HUES48 (cell line): ENCODE results near the gene ACO1.

ENCODE experiments used
- H3K27ac ChIP-seq: one replicate; pipeline ENCODE4 v1.7.0; 2013; ENCODE audit warnings: low read depth, low read length, inconsistent platforms
- H3K27me3 ChIP-seq: 2 replicates; pipeline ENCODE4 v1.6.1; 2013; ENCODE audit warnings: mild to moderate bottlenecking, low read length; ENCODE audit not compliant: control insufficient read depth, insufficient read depth
- H3K36me3 ChIP-seq: 2 replicates; pipeline ENCODE4 v1.6.1; 2013; ENCODE audit warnings: low read length; ENCODE audit not compliant: control insufficient read depth, insufficient read depth
- H3K4me1 ChIP-seq: 2 replicates; pipeline ENCODE4 v1.6.1; 2013; ENCODE audit warnings: mild to moderate bottlenecking, low read length; ENCODE audit not compliant: control insufficient read depth, insufficient read depth
- H3K4me3 ChIP-seq: 2 replicates; pipeline ENCODE4 v1.5.1; 2013; ENCODE audit warnings: mild to moderate bottlenecking, low read depth, low read length
- H3K9ac ChIP-seq: 2 replicates; pipeline ENCODE4 v1.6.1; 2013; ENCODE audit warnings: mild to moderate bottlenecking, low read depth, low read length, moderate library complexity
- H3K9me3 ChIP-seq: 2 replicates; pipeline ENCODE4 v1.6.1; 2013; ENCODE audit warnings: low read length; ENCODE audit not compliant: control insufficient read depth, insufficient read depth

The ACO1 gene

DNA sequence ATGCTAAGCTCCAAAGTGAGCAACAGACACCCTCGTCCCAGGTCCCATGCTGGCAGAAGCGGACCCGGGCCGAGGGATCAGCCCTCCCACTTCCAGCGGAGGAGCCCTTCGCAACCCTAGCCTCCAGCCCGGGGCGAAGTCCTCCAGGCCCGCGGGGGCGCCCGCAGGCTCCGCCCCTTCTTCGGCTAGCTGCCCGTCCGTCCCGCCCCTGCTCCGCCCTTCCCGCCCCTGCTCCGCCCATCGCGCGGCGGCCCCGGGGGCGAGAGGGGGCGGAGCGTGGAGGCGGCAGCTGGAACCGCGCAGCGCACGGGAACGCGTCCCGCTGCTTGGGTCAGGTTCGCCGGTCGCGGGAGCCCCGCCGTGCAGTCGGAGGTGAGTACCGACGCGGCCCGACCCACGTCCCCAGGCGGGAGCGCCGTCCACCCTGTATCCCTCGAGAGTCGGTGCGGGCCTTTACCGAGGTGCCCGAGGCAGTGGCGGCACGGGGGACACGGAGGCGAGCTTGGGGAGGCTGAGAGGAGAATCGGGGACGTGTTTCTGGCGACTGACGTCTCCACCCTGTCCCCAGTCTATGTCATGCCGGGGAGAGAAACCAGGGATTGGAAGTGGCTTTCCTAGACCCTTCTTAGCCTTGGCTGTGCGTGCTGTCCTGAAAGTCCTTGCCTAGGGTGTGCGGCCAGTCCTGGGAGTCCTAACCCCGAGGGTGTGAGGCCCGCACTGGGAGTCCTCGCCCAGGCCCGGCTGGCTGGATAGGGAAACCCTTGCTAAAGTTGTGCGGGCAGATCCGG is at the start of gene ACO1:
Gene ACO1 (plus strand): TSS at position 280 of the 788 bp plus-strand sequence. CDS start 20,864 bp downstream, outside the sequence.
- Histone ChIP-seq H3K27ac (peak within 1 kb of the TSS; percentile 37), H3K9ac (peak within 1 kb of the TSS; percentile 38; the same call in 1 of the 2 replicates), H3K36me3 (no peaks in the 10 kb centered on the region)

DNA sequence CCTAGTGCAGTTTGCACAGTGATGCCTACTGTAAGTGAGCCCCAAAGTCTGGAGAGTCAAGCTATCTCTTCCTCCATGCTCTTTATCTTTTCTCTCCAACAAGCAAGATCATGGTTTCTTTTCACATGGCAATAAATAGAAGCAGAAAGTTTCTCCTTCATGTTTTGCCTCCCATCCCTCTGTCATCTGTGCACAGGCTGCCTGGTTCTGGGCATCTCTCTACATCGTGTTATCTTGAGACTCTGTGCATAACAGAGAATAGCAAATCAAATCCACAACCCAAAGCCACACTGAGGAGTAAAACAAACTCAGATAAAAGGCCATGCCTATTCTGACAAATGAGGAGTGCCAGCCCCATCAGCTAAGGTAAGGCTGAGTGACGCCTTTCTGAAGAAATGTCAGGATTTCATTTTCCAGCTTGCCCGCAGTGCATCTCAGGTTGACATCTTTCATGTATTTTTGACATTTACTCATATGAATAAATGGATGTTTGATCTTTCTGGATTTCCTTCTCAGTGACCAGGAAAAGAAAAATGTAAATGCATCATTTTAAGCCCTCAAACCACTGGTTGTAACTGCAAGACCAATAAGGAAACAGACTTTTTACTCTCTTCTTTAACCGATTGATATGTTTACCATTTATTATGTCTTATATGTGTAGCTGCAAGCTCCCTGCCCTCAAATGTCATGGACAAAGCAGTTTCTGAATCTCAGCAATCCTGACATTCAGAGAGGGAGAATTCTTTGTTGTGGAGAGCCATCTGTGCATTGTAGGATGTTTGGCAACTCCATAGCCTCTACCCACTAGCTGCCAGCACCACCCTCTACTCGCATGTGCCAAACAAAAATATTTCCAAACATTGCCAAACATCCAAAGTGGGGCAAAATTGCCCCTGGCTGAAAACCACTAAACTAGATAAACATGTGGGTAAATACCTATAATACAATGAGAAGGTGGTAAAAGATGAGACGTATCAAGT is 49.2 kb upstream of the ACO1 start:
- no peaks in the 10 kb centered on the region for H3K27me3 ChIP-seq
- 0 out of 2 replicates have a peak, but pooled peaks cover 9% of the 10 kb centered on the region for H3K4me1 ChIP-seq
- no peak overlapping the region for H3K27ac ChIP-seq

More for the DNA sequence above, at the start of gene ACO1:
- Histone ChIP-seq H3K27me3 (peaks cover 20% of the 10 kb centered on the region), H3K4me1 (peaks cover 12% of the 10 kb centered on the region; the same call in 1 of the 2 replicates), H3K4me3 (peak within 1 kb of the TSS; percentile 94), H3K9me3 (no peaks in the 10 kb centered on the region)

DNA sequence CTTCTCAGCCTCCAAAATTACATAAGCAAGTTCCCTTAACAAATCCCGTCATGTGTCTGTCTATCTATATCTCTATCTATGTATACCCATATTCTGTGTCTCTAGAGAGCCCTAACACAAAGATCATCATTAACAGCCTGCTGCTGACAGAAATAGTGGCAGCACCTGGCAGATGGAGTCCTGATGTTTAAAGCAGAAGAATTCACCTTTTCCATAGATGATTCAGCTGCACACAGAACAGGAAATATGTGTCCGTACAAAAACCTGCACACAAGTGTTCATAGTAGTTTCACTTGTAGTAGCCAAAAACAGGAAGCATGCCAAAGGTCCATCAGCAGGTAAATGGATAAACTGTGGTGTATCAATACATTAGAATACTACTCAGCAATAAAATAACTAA is 45.0 kb upstream of the ACO1 start:
- Histone ChIP-seq H3K27me3 (no peaks in the 10 kb centered on the region), H3K4me1 (peaks cover 22% of the 10 kb centered on the region), H3K9ac (no peak overlapping the region), H3K9me3 (no peaks in the 10 kb centered on the region), H3K27ac (no peak overlapping the region), H3K36me3 (no peaks in the 10 kb centered on the region), H3K4me3 (no peak overlapping the region)

More for the DNA sequence above, 49.2 kb upstream of the ACO1 start:
- no peak overlapping the region for H3K4me3 ChIP-seq
- H3K9ac ChIP-seq: no peak overlapping the region
- H3K9me3 ChIP-seq: no peaks in the 10 kb centered on the region
- no peaks in the 10 kb centered on the region for H3K36me3 ChIP-seq

DNA sequence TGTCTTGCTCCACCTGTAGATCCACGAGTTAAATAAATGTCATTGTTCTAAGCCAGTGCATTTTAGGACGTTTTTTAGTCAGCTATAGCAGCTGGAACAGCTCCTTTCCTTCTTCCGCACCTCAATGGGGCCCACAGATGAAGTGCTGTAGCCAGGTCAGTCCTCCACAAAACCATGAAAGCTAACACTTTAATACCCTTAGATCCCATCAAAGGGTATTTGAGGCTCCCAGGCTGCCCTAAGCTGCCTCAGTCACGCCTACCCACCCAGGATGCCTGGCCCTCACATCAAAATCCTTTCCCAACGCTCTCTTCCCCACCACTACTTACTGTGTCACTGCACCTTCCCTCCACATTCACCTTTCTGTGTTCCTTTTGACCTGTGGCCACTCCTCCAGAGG is 44.1 kb upstream of the ACO1 start:
- H3K27ac ChIP-seq: no peak overlapping the region
- peaks cover 30% of the 10 kb centered on the region for H3K4me1 ChIP-seq

DNA sequence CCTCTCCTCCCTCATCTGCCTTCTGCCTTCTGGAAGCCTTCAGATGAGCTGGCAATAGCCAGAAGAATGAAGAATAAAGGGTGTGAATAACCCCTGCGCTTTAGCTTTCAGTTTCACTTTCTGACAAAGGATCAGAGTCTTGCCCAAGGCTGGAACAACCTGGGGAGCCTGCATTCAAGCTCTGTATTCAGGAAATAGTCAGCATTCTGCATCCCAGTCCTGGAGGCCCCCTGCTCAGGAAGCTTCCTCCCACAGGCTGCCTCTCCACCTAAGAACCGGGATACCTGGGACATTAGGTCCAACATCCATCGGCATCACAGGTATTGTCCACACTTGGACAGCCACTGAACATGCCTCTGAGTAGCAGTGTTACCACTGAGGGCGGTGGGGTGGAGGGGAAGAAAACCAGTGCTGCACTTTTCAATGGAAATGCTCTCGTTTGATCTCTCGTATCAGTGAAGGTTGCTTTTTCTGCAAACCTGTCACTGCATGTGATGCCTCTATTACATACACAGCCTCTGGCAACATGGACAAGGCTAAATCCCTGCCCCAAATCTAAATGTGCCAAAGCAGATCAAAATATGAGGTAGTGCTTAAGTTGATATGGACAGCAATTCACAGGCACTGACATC is 39.8 kb upstream of the ACO1 start:
- no peaks in the 10 kb centered on the region for H3K9me3 ChIP-seq
- peak overlapping the region; percentile 51 for H3K4me3 ChIP-seq
- peak overlapping the region; percentile 74 for H3K9ac ChIP-seq
- H3K36me3 ChIP-seq: no peaks in the 10 kb centered on the region
- H3K27ac ChIP-seq: peak overlapping the region; percentile 99
- H3K27me3 ChIP-seq: no peaks in the 10 kb centered on the region
- H3K4me1 ChIP-seq: peaks cover 40% of the 10 kb centered on the region

More for the DNA sequence above, 44.1 kb upstream of the ACO1 start:
- H3K9me3 ChIP-seq: no peaks in the 10 kb centered on the region
- H3K36me3 ChIP-seq: no peaks in the 10 kb centered on the region
- H3K27me3 ChIP-seq: no peaks in the 10 kb centered on the region
- H3K4me3 ChIP-seq: no peak overlapping the region
- no peak overlapping the region for H3K9ac ChIP-seq

DNA sequence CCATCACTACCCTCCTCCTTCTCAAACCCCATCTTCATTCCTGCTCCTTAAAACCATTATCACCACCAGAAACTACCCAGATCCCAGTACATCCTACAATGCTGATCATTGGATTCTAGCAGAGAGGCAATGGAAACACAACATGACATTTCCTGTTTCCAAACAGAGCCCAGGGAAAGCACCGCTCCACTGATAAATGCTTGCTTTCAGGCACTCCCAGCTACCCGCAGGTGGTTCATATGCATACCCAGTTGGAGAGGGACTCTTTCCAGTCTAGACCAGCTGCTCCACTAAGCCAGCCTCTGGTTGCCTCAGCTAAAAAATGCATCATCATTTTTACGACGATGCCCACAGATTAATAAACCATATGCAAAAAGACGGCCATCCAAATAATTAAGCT is 39.2 kb upstream of the ACO1 start:
- Histone ChIP-seq H3K27ac (peak overlapping the region; percentile 99), H3K4me3 (peak overlapping the region; percentile 51), H3K4me1 (peaks cover 40% of the 10 kb centered on the region), H3K9me3 (no peaks in the 10 kb centered on the region), H3K36me3 (no peaks in the 10 kb centered on the region), H3K27me3 (no peaks in the 10 kb centered on the region), H3K9ac (peak overlapping the region; percentile 74)

DNA sequence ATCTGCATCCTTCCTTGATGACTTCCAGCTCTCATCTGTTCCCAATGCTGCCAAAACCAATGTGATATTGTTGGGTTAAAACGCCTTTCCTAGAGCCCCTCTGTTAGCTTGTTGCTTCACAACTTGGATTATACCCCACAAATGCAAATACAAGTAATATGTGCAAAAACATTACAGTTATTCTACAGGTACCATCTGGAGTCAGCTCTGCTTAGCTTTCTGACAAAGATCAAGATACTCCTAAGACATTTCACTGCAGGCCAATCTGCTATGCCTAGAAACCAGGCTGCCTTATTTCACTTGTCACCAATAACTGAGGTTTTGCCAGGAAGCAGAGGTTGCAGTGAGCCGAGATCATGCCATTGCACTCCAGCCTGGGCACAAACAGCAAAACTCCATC is 36.9 kb upstream of the ACO1 start:
- Histone ChIP-seq H3K4me1 (peaks cover 40% of the 10 kb centered on the region), H3K27me3 (no peaks in the 10 kb centered on the region), H3K36me3 (no peaks in the 10 kb centered on the region), H3K27ac (no peak overlapping the region), H3K9ac (no peak overlapping the region), H3K9me3 (no peaks in the 10 kb centered on the region), H3K4me3 (no peak overlapping the region)

DNA sequence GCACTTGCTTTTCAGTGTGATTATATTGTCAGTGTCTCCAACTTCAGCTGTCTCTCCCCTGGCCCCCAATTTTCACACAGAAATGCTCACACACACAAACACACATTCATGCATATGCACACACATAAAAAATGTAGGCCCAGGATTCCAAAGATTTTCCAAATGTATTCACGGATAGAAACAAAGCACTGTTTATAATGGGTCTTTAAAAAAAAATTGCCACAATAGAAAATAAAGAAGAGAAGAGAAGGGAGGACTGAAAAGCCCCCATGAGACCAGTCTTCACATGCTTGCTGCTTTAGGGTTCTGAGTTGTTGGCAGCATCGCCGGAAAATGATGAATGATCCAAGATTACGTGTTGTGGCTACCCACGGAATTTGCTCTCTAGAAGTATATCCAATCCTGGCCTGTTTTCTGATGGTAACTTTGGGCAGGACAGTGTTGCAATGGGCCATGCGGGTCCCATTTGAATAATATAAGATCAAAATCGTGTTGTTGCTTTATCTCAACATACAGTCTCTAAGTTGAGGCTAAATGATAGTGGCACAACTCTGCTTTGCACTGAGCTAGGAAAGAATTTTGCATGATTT is 36.2 kb upstream of the ACO1 start:
- Histone ChIP-seq H3K9me3 (no peaks in the 10 kb centered on the region), H3K36me3 (no peaks in the 10 kb centered on the region), H3K4me1 (peaks cover 39% of the 10 kb centered on the region), H3K27ac (no peak overlapping the region), H3K27me3 (no peaks in the 10 kb centered on the region), H3K4me3 (no peak overlapping the region), H3K9ac (no peak overlapping the region)

DNA sequence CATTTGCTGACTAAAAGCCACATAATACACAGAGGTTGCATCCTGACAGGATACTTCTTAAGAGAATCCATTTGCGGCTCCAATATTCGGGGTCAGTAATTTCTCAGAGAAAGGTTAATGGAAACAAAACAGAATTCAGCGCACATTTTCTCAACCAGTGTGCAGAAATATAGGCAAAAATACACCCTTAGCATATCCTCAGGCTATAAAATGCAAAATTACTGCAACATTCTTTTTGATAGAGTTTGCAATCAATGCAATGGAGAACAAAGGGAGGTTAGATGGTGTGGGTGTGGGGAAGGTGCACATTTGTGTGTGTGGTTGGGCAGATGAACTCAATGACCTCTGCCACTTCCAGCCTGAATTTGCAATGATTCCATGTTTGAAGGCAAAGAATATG is 35.4 kb upstream of the ACO1 start:
- H3K36me3 ChIP-seq: no peaks in the 10 kb centered on the region
- H3K9ac ChIP-seq: no peak overlapping the region
- H3K9me3 ChIP-seq: no peaks in the 10 kb centered on the region
- H3K27ac ChIP-seq: no peak overlapping the region
- H3K27me3 ChIP-seq: no peaks in the 10 kb centered on the region
- H3K4me1 ChIP-seq: peaks cover 31% of the 10 kb centered on the region
- H3K4me3 ChIP-seq: no peak overlapping the region

DNA sequence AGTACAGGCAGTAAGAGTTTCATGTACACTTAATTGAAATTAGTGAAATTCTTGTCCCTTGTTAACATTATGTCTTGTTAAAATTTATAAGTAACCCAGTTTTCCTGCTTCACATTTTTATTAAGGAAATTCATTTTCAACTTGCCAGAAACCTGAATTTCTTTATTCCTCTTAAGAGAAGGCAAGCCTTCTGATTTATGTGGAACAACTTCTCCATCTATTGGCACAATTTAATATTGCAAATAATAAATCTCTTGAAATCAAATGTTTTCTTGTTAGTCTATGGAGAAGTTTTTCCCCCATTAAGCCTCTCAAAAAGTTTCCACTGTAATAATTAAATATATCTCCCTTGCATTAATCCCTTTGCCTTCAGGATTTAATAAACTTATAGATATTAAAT is 33.8 kb upstream of the ACO1 start:
- H3K9ac ChIP-seq: no peak overlapping the region
- H3K4me3 ChIP-seq: no peak overlapping the region
- peaks cover 15% of the 10 kb centered on the region for H3K4me1 ChIP-seq
- no peaks in the 10 kb centered on the region for H3K27me3 ChIP-seq
- no peak overlapping the region for H3K27ac ChIP-seq
- H3K36me3 ChIP-seq: no peaks in the 10 kb centered on the region
- H3K9me3 ChIP-seq: no peaks in the 10 kb centered on the region
